ENCODE results near the gene KLHL5. TPM values are rescaled to one million over a fixed set of nuclear protein-coding genes. Genes with fewer than 3 reads are reported as not detected.
A peak's percentile ranks its signal among the peaks of the same experiment; 100 is the strongest.

KLHL5 gene
- polyA plus RNA-seq, 3 donors = 16.7 to 32.2 (median 23.3) TPM

- Histone ChIP-seq H3K9me3 (replicated peaks in 1 of 2; ENCODE audit: control insufficient read depth in 1 of 2, insufficient read depth in 1 of 2, low read length in 2 of 2) (peaks cover 8 to 18% of the 10 kb centered on the region in 2 donors), H3K27me3 (ENCODE audit: control insufficient read depth in 2 of 2, insufficient read depth in 2 of 2, low read length in 2 of 2) (no peaks in the 10 kb centered on the region), H3K36me3 (replicated peaks in 1 of 2; ENCODE audit: control insufficient read depth in 1 of 2, insufficient read depth in 2 of 2, low read length in 2 of 2) (no peaks in the 10 kb centered on the region), H3K9ac (ENCODE audit: insufficient read depth, low read length, poor library complexity, severe bottlenecking) (no peak overlapping the region), H3K27ac (ENCODE audit: low read depth in 1 of 2, low read length in 2 of 2) (no peak overlapping the region), H3K79me2 (ENCODE audit: insufficient read depth, low read length) (no peaks in the 10 kb centered on the region), H4K20me1 (ENCODE audit: insufficient read depth, low read length) (no peaks in the 10 kb centered on the region), H2AFZ (ENCODE audit: insufficient read depth, low read depth, low read length, poor library complexity, severe bottlenecking) (no peak overlapping the region), H3K4me2 (replicated peaks; ENCODE audit: extremely low read depth, low read length, poor library complexity, severe bottlenecking) (no peak overlapping the region), H3K4me1 (ENCODE audit: control insufficient read depth in 1 of 2, insufficient read depth in 2 of 2, low read length in 2 of 2) (no peaks in the 10 kb centered on the region), H3K4me3 (replicated peaks in 1 of 3; ENCODE audit: low read depth in 2 of 3, low read length in 3 of 3) (no peak overlapping the region)
- TF ChIP-seq, protein P1, sequence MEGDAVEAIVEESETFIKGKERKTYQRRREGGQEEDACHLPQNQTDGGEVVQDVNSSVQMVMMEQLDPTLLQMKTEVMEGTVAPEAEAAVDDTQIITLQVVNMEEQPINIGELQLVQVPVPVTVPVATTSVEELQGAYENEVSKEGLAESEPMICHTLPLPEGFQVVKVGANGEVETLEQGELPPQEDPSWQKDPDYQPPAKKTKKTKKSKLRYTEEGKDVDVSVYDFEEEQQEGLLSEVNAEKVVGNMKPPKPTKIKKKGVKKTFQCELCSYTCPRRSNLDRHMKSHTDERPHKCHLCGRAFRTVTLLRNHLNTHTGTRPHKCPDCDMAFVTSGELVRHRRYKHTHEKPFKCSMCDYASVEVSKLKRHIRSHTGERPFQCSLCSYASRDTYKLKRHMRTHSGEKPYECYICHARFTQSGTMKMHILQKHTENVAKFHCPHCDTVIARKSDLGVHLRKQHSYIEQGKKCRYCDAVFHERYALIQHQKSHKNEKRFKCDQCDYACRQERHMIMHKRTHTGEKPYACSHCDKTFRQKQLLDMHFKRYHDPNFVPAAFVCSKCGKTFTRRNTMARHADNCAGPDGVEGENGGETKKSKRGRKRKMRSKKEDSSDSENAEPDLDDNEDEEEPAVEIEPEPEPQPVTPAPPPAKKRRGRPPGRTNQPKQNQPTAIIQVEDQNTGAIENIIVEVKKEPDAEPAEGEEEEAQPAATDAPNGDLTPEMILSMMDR (IDR thresholded peaks at IDR 0.05) = no peak
- intact Hi-C loops (cut with micrococcal nuclease) = no loop called here
- Mint-ChIP-seq H3K36me3 (no peaks in the 10 kb centered on the region), H3K9me3 (peaks cover 13 to 26% (median 16%) of the 10 kb centered on the region in 7 donors), H3K4me3 (no peak overlapping the region), H3K27me3 (ENCODE audit: low read depth in 3 of 3) (peaks cover 0 to 5% (median 3%) of the 10 kb centered on the region in 3 donors), H3K4me1 (peaks cover 9% of the 10 kb centered on the region), H3K27ac (peak overlapping the region in 2 of 7 donors; percentile 70 to 78)
- peak in 1 of 3 donors; percentile 4 for DNase-seq
- WGBS (ENCODE audit: insufficient coverage) = 84% methylated on average over 9 of the region's 12 CpGs
Observed at GRCh38 chr4:39170301-39170700, 108.3 kb downstream of the KLHL5 start.

Other genes starting within 250 kb of the KLHL5 start
- gene TLR6, start 205.4 kb upstream of the KLHL5 start, polyA plus RNA-seq = 10 to 100 TPM in 2 of 3 donors, 1 to 10 TPM in 1; 7.7 to 12.7 (median 11.5) TPM
- 10 to 100 TPM in 1 of 3 donors, 1 to 10 TPM in 2; 3.2 to 12.0 (median 4.1) TPM for gene FAM114A1, start 194.4 kb upstream of the KLHL5 start, polyA plus RNA-seq
- gene TMEM156, start 29.8 kb upstream of the KLHL5 start, polyA plus RNA-seq = 1 to 10 TPM in 1 of 3 donors, under 1 TPM in 2; 0.31 to 1.1 (median 0.43) TPM
- gene WDR19, start 120.3 kb downstream of the KLHL5 start, polyA plus RNA-seq = 10 to 100 TPM in 1 of 3 donors, 1 to 10 TPM in 2; 1.7 to 11.4 (median 2.0) TPM

All from CD14-positive monocyte (primary cell).